K562 (cell line): ENCODE results near the gene CCL16.

ENCODE experiments used
- CTCF ChIP-seq, 3 experiments: IDR thresholded peaks in 2 of 3; conservative IDR thresholded peaks in 1 of 3; 2 replicates each; pipeline ENCODE4 v1.5.1; 2011 to 2012; ENCODE audit warnings: low read length in 3 of 3, mild to moderate bottlenecking in 3 of 3, control low read depth in 2 of 3, improper control_type of control experiment in 1 of 3, inconsistent platforms in 1 of 3, low read depth in 1 of 3, mixed read lengths in 1 of 3, moderate library complexity in 1 of 3; ENCODE audit not compliant: insufficient read depth in 2 of 3
- PBX2 ChIP-seq, 2 experiments: IDR thresholded peaks in 1 of 2; conservative IDR thresholded peaks in 1 of 2; 2 replicates each; pipeline ENCODE4 v1.6.1; 2016; ENCODE audit warnings: low read depth in 2 of 2, mild to moderate bottlenecking in 1 of 2, missing compliant biosample characterization in 1 of 2, missing genetic modification characterization in 1 of 2, moderate library complexity in 1 of 2

- no peak for TF ChIP-seq CTCF (IDR thresholded peaks at IDR 0.05 in 2 of 3, conservative IDR thresholded peaks at IDR 0.05 in 1 of 3; ENCODE audit: insufficient read depth in 2 of 3, low read depth in 1 of 3, low read length in 3 of 3)
- no peak for TF ChIP-seq PBX2 (CRISPR knock-in tag; IDR thresholded peaks at IDR 0.05; ENCODE audit: low read depth)
- no peak for TF ChIP-seq PBX2 (tag; conservative IDR thresholded peaks at IDR 0.05; ENCODE audit: low read depth)
Measured at GRCh38 chr17:35932586-35932985, 48.7 kb downstream of the CCL16 start.
